ENCODE results near the gene BTBD9. TPM values are rescaled to one million over a fixed set of nuclear protein-coding genes. Genes with fewer than 3 reads are reported as not detected.

The BTBD9 gene
- 10 to 100 TPM; 13.4 to 23.3 (median 20.0) TPM for total RNA-seq
- polyA plus RNA-seq: 10 to 100 TPM in 1 of 2 donors, 1 to 10 TPM in 1; 6.3 to 13.4 TPM
- long read RNA-seq, donor 1, partial matches to known transcripts: 0 of 21 reads
- long read RNA-seq, donor 1, other reads (novel, unspliced or antisense): 21 of 21 reads
- long read RNA-seq, donor 2, partial matches to known transcripts: 0 of 10 reads
- long read RNA-seq, donor 2, other reads (novel, unspliced or antisense): 10 of 10 reads
- long read RNA-seq, donor 3, partial matches to known transcripts: 0 of 6 reads
- long read RNA-seq, donor 3, other reads (novel, unspliced or antisense): 6 of 6 reads

DNA sequence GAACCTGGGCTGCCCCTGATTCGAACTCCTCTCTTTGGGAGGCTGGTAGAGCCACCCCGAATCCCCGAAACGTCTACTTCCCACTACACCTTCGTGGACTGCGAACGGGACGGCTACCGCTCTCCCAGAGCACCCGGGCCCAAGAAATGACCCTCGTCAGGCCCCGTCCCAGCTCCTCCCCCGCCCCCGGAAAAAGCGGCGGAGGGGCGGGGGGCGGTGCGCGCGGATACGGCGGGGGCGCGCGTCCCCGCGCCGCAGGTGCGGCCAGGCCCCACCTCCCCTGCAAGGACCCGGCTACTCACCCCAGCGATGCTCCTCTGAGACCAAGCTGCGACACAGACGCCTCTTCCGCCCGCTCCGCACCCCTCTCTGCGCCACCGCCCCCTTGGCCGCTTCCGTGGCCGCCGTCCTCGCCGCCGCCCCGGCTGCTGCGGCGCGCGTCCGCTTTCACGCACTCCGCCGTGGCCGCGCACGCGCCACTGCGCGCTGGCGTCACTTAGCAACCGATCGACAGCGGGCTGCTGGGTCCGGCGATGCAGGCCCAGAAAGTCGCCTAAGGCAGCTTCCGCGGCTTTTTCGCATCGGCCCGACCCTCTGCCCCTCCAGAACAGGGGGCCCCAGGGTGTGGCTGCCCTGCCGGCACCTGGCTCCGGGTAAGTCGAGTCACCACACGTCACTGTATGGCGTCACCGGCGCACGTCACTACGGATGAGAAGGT is at the start of gene BTBD9:
Gene BTBD9 (minus strand): TSS at position 432 of the 718 bp plus-strand sequence.
- H3K27me3 ChIP-seq: no peaks in the 10 kb centered on the region
- WGBS, 4 donors: 0 to 2% (median 0%) methylated on average over 16 to 82 of the region's 82 CpGs
- intact Hi-C loops (cut with DNase I): loop anchor here in 2 of 10 donors (5.0 kb wide), 2 partner anchors 37 to 63 kb away; partner anchors contain the start of gene GLO1 (in 1 of the 2)
- peak within 1 kb of the TSS; percentile 68 to 96 (median 84) for H3K4me3 ChIP-seq
- H3K36me3 ChIP-seq: no peaks in the 10 kb centered on the region
- peak; percentile 83 to 94 (median 92) for ATAC-seq
- peak within 1 kb of the TSS; percentile 91 to 98 (median 96) for H3K27ac ChIP-seq
- TF ChIP-seq, protein P1, sequence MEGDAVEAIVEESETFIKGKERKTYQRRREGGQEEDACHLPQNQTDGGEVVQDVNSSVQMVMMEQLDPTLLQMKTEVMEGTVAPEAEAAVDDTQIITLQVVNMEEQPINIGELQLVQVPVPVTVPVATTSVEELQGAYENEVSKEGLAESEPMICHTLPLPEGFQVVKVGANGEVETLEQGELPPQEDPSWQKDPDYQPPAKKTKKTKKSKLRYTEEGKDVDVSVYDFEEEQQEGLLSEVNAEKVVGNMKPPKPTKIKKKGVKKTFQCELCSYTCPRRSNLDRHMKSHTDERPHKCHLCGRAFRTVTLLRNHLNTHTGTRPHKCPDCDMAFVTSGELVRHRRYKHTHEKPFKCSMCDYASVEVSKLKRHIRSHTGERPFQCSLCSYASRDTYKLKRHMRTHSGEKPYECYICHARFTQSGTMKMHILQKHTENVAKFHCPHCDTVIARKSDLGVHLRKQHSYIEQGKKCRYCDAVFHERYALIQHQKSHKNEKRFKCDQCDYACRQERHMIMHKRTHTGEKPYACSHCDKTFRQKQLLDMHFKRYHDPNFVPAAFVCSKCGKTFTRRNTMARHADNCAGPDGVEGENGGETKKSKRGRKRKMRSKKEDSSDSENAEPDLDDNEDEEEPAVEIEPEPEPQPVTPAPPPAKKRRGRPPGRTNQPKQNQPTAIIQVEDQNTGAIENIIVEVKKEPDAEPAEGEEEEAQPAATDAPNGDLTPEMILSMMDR (IDR thresholded peaks at IDR 0.05): no peak
- TF ChIP-seq POLR2A (IDR thresholded peaks at IDR 0.05): peak in 1 of 2 donors; percentile 65
- H3K4me1 ChIP-seq: peaks cover 0 to 39% (median 20%) of the 10 kb centered on the region in 12 donors
- H3K9me3 ChIP-seq: no peaks in the 10 kb centered on the region
- peak; percentile 85 to 91 (median 87) for DNase-seq

DNA sequence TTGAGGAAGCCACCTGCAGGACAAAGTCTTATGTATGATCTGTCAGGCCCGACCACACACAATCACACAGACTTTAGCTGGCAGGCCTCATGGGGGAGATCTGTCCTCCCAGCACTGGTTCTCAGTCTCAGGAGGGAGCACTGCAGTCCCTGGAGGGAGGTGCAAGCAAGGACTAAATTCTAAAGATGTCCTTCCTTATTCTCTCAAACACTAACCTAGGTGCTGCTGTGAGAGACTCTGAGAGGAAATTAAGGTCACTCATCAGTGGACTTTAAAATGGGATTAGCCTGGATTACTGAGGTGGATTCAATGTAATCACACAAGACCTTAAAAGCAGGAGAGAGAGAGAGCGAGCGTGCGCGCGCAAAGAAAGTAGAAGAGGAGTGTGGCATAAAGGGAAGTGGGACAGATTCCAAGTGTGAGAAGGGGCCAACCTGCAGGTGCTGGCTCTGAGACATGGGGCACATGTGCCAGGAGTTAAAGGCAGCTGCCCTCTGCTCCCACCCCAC is 48.9 kb upstream of the BTBD9 start:
- peak overlapping the region in 2 of 12 donors; percentile 4 to 7 for H3K27ac ChIP-seq
- 46 to 68% (median 50%) methylated on average over 6 of the region's 6 CpGs for WGBS, 4 donors

DNA sequence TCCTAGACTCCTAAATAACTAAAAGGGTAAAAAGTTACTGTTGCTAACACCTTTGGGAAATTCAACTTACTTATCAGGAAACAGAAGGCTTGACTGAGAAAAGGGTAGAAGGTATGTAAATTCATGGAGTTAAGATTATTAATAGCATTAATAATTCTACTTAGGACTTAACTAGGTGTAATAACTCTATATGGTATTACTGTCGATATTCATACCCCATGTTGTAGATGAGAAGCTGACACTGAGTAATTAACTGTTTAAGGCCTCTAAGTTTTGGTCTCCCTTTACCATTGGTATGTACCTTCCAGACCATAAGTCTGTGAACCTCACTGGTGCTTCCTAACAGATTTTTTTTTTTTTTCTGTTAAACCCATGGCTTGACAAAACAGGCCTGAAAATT is 47.8 kb upstream of the BTBD9 start:
- ATAC-seq: no peak

More for the DNA sequence above, 48.9 kb upstream of the BTBD9 start:
- DNase-seq: peak in 2 of 5 donors; percentile 31 to 45
- peak in 3 of 4 donors; percentile 58 to 73 (median 63) for ATAC-seq
- TF ChIP-seq POLR2A (IDR thresholded peaks at IDR 0.05): no peak
- TF ChIP-seq, protein P1 (IDR thresholded peaks at IDR 0.05): no peak
- Histone ChIP-seq H3K4me1 (peaks cover 0 to 41% (median 13%) of the 10 kb centered on the region in 12 donors), H3K4me3 (no peak overlapping the region), H3K9me3 (no peaks in the 10 kb centered on the region), H3K27me3 (no peaks in the 10 kb centered on the region), H3K36me3 (peaks cover 0 to 18% (median 7%) of the 10 kb centered on the region in 9 donors)
- intact Hi-C loops (cut with DNase I): no loop called here

More for the DNA sequence above, 47.8 kb upstream of the BTBD9 start:
- H3K4me1 ChIP-seq: peaks cover 0 to 41% (median 13%) of the 10 kb centered on the region in 12 donors
- DNase-seq: no peak
- H3K9me3 ChIP-seq: no peaks in the 10 kb centered on the region
- no peaks in the 10 kb centered on the region for H3K27me3 ChIP-seq
- TF ChIP-seq, protein P1 (IDR thresholded peaks at IDR 0.05): no peak
- TF ChIP-seq POLR2A (IDR thresholded peaks at IDR 0.05): no peak
- intact Hi-C loops (cut with DNase I): no loop called here
- 96 to 100% (median 97%) methylated on average over 1 of the region's 1 CpG for WGBS, 4 donors
- peaks cover 0 to 29% (median 18%) of the 10 kb centered on the region in 9 donors for H3K36me3 ChIP-seq
- H3K4me3 ChIP-seq: no peak overlapping the region
- H3K27ac ChIP-seq: peak overlapping the region in 1 of 12 donors; percentile 32
